Activated T-helper 1 cell treated with anti-CD3 and anti-CD28 coated beads, Interleukin-12 subunit alpha, Interleukin-12 subunit beta, Interleukin-2, Interleukin-4 antibody, amounts not matched to agents 30 ng/mL and 10 ng/mL and 1 ng/mL, durations not matched to agents 14 hours and 24 hours and 36 hours (primary cell): ENCODE measurements around the gene PRPF8. TPM values are rescaled to one million over a fixed set of nuclear protein-coding genes. Genes with fewer than 3 reads are reported as not detected.
"Not testable (repeated sequence)": the region's sequence is repeated elsewhere in the genome, so short reads cannot be mapped to it uniquely, and the experiment has no call there.

Source experiments
- DNase-seq: peaks from one replicate; pipeline ENCODE4 v3.0.0; 2021; ENCODE audit warnings: low spot score
- H3K27ac Mint-ChIP-seq: one replicate; pipeline ENCODE4 v1.8.0; 2021; ENCODE audit warnings: mild to moderate bottlenecking, mixed read lengths
- H3K27me3 Mint-ChIP-seq: one replicate; pipeline ENCODE4 v1.8.0; 2022; ENCODE audit warnings: mild to moderate bottlenecking, moderate library complexity, mixed read lengths; ENCODE audit not compliant: insufficient read depth
- H3K36me3 Mint-ChIP-seq: one replicate; pipeline ENCODE4 v1.8.0; 2021; ENCODE audit warnings: low read depth, mixed read lengths
- H3K4me1 Mint-ChIP-seq: one replicate; pipeline ENCODE4 v1.8.0; 2021; ENCODE audit warnings: low read depth, mixed read lengths
- H3K4me3 Mint-ChIP-seq: one replicate; pipeline ENCODE4 v1.8.0; 2021; ENCODE audit warnings: mild to moderate bottlenecking, moderate library complexity, mixed read lengths
- H3K9me3 Mint-ChIP-seq: one replicate; pipeline ENCODE4 v1.8.0; 2021; ENCODE audit warnings: mixed read lengths
- intact Hi-C: fragments of 100-400 bp; cut with micrococcal nuclease; formaldehyde crosslinking; loops from one replicate; pipeline ENCODE4 v1.15.1; 2024
- total RNA-seq: library from RNA; stranded (reverse); gene quantifications from 2 replicates; pipeline ENCODE4 v1.2.3, GENCODE V29; 2022

The PRPF8 gene
- total RNA-seq, 1 donor from 2014 or later: 410 TPM

DNA sequence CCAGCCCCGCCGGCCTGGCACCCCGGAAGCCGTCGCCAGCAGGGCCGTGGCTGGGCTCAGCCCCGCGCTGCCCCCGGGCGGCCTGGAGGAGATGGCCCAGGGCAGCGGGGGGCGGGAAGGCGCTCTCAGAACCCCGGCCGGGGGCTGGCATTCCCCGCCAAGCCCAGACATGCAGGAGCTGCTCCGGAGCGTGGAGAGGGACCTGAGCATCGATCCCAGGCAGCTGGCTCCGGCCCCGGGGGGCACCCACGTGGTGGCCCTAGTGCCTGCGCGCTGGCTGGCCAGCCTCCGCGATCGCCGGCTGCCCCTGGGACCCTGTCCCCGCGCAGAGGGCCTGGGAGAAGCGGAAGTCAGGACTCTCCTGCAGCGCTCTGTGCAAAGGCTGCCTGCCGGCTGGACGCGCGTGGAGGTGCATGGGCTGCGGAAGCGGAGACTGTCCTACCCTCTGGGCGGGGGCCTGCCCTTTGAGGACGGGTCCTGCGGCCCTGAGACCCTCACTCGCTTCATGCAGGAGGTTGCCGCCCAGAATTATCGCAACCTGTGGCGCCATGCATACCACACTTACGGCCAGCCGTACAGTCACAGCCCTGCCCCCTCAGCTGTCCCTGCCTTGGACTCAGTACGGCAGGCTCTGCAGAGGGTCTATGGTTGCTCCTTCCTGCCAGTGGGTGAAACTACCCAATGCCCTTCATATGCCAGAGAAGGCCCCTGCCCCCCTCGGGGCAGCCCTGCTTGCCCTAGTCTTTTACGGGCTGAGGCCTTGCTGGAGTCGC, 40.4 kb upstream of the PRPF8 start:
- Mint-ChIP-seq H3K9me3 (no peaks in the 10 kb centered on the region), H3K27me3 (no peaks in the 10 kb centered on the region), H3K36me3 (peaks cover 13% of the 10 kb centered on the region), H3K4me3 (peak overlapping the region; percentile 83), H3K4me1 (peaks cover 32% of the 10 kb centered on the region), H3K27ac (peak overlapping the region; percentile 23)
- DNase-seq: no peak
- intact Hi-C loops: loop anchor here (1.0 to 5.0 kb wide), 3 partner anchors 9 to 40 kb away; partner anchors contain the start of genes PRPF8 and SERPINF1

DNA sequence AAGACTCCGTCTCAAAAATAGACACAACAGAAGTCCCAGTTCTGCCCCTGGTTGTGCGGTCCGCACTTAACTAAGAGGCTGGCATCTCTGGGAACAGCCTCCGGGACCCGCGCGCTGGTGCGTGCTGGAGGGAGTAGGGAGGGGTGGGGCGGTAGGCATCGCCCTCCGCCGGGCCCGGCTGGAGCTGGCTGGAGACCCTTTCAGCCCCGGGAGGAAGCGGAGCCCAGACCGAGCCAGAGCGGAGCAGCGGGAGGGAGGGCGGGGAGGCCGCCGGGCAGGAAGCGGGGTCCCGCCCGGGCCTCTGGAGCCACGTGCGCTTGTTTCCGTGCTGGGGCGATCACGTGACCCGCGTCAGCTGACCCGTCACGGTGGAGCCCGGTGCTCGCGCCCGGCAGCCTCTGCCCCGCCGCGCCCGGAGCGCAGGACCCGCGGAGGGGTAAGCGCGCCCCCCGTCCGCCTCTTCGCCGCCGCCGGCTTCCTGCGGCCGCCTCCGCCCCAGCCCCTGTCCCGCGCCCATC, 39.7 kb upstream of the PRPF8 start, which contains the start of gene WDR81:
Gene WDR81, plus strand, starts transcription at position 354 of the 518 bp plus-strand sequence. CDS start 256 bp downstream, outside the sequence.
- Mint-ChIP-seq H3K27me3 (no peaks in the 10 kb centered on the region), H3K36me3 (peaks cover 9% of the 10 kb centered on the region), H3K9me3 (no peaks in the 10 kb centered on the region), H3K27ac (peak within 1 kb of the TSS; percentile 78), H3K4me1 (peaks cover 26% of the 10 kb centered on the region), H3K4me3 (peak within 1 kb of the TSS; percentile 83)
- intact Hi-C loops: loop anchor here (1.0 to 5.0 kb wide), 3 partner anchors 8 to 40 kb away; partner anchors contain the start of genes PRPF8 and SERPINF1
- peak; percentile 85 for DNase-seq

DNA sequence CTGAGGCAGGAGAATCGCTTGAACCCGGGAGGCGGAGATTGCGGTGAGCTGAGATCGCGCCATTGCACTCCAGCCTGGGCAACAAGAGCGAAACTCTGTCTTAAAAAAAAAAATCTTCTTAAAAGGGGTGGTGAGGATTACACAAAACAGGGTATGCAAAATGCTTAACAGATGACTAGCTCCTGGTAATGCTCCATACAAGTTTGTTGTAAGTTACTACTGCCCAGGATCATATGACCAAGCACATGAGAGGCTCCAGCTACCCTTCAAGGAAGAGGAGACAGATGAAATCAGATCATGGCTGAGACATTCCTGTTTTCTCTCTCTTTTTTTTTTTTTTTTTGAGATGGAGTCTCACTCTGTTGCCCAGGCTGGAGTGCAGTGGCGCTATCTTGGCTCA, 37.4 kb upstream of the PRPF8 start:
- not testable (repeated sequence) for H3K27ac Mint-ChIP-seq, H3K4me3 Mint-ChIP-seq, H3K9me3 Mint-ChIP-seq, DNase-seq, H3K27me3 Mint-ChIP-seq, H3K36me3 Mint-ChIP-seq
- intact Hi-C loops: loop anchor here (5.0 kb wide), 1 partner anchor 40 kb away; the partner anchor contains the start of gene SERPINF1
- peaks cover 32% of the 10 kb centered on the region for H3K4me1 Mint-ChIP-seq

DNA sequence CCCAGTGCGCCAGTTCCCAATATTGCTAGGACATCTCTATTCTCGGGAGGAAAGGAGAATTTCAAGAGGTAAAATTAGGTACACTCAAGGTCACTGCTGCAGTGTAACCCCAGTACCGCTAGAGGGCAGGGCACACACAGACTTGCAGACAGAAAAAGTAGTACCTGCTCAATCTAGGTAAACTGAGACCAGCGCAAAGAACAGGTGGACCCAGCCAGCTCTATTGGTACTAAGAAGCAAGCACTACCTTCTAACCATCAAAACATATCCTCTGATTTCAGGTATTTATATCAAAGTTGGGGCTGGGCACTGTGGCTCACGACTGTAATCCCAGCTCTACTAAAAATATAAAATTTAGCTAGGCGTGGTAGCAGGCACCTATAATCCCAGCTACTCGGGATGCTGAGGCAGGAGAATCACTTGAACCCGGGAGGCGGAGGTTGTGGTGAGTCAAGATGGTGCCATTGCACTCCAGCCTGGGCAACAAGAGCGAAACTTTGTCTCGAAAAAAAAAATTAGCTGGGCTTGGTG, 36.3 kb upstream of the PRPF8 start:
- DNase-seq: peak; percentile 55
- intact Hi-C loops: loop anchor here (1.0 to 5.0 kb wide), 2 partner anchors 41 to 63 kb away; partner anchors contain the start of gene SERPINF1
- no peaks in the 10 kb centered on the region for H3K27me3 Mint-ChIP-seq
- H3K36me3 Mint-ChIP-seq: peaks cover 4% of the 10 kb centered on the region
- H3K4me3 Mint-ChIP-seq: no peak overlapping the region
- peaks cover 33% of the 10 kb centered on the region for H3K4me1 Mint-ChIP-seq
- H3K9me3 Mint-ChIP-seq: no peaks in the 10 kb centered on the region
- peak overlapping the region; percentile 52 for H3K27ac Mint-ChIP-seq

DNA sequence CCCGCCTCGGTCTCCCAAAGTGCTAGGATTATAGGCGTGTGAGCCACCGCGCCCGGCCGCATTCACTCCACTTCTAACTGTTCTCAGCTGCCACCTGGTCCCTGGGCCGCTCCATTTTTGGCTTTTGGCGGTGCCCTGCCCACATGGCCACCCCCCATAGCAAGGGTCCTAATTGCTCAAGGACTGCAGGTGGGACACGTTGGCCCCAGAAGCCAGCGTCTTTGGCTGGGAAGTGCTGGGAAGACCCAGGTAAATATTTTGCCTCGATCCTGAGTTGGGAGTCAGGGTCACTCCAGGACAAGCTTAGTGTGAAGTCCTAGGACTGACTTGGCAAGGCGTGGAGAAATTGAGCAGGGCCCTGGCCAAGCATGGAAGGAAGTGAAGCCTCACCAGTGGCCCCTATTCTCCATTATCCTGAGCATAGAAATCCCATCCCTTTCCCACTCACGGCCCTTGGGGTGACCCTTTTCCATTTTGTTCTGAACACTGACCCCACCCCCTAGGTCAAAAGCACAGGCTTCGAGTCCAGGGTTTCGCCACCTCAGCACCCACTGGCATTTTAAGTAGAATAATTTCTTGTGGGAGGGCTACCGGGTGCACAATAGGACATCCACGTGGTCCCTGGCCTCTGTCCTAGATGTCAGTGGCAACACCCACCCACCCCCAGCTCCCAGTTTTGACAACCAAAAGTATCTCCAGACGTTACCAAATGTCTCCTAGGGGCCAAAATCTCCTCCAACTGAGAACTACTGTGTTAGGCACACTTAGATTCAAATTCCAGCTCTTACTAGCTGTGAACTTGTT, 33.9 kb upstream of the PRPF8 start:
- peaks cover 34% of the 10 kb centered on the region for H3K4me1 Mint-ChIP-seq
- no peaks in the 10 kb centered on the region for H3K9me3 Mint-ChIP-seq
- peaks cover 3% of the 10 kb centered on the region for H3K36me3 Mint-ChIP-seq
- H3K27ac Mint-ChIP-seq: peak overlapping the region; percentile 98
- no peaks in the 10 kb centered on the region for H3K27me3 Mint-ChIP-seq
- peak overlapping the region; percentile 97 for H3K4me3 Mint-ChIP-seq
- no peak for DNase-seq
- intact Hi-C loops: loop anchor here (5.0 kb wide), 2 partner anchors 51 to 261 kb away; partner anchors contain the start of gene CRK

DNA sequence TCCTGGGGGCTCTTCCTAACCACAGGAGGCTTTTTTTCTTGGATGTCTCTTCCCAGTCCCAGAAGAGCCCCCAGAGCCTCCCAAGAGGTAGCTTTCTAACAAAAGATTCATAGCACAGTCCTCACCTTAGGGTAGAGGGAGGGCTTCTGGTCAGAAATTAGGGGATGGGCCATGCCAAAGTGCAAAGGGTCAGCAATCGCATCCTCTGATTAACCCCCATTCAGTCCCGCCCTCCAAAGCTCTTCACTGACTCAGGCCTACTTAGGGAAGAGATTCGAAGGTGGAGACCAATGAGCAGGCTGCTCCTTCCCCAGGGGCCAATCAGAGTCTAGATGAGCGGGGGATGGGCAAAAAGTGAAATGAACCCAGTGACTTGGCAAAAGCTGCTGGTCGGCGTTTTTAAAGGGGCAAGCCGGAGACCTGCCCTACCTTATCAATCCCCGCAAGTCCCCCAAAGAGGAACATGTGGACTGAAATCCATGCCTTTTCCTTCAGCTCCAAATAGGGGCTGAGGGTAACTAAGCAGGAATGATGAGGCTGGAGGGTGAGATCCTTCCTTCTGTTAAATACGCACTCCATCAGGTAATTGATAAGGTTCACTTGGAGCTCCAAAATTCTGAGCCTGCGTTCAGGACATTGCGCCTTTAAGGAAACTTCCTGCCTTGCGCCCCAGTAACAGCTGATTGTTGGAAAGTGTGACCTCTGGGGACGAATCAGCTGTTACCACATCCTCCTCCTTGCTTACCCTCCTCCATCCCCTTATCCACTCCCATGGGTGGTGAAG, 32.4 kb upstream of the PRPF8 start:
- Mint-ChIP-seq H3K9me3 (no peaks in the 10 kb centered on the region), H3K27ac (peak overlapping the region; percentile 98), H3K27me3 (peaks cover 3% of the 10 kb centered on the region), H3K4me1 (peaks cover 26% of the 10 kb centered on the region), H3K4me3 (peak overlapping the region; percentile 97), H3K36me3 (peaks cover 14% of the 10 kb centered on the region)
- peak; percentile 90 for DNase-seq
- intact Hi-C loops: loop anchor here (1.0 to 5.0 kb wide), 13 partner anchors 7 to 684 kb away; partner anchors contain the start of genes CRK, DPH1, MNT and PITPNA

DNA sequence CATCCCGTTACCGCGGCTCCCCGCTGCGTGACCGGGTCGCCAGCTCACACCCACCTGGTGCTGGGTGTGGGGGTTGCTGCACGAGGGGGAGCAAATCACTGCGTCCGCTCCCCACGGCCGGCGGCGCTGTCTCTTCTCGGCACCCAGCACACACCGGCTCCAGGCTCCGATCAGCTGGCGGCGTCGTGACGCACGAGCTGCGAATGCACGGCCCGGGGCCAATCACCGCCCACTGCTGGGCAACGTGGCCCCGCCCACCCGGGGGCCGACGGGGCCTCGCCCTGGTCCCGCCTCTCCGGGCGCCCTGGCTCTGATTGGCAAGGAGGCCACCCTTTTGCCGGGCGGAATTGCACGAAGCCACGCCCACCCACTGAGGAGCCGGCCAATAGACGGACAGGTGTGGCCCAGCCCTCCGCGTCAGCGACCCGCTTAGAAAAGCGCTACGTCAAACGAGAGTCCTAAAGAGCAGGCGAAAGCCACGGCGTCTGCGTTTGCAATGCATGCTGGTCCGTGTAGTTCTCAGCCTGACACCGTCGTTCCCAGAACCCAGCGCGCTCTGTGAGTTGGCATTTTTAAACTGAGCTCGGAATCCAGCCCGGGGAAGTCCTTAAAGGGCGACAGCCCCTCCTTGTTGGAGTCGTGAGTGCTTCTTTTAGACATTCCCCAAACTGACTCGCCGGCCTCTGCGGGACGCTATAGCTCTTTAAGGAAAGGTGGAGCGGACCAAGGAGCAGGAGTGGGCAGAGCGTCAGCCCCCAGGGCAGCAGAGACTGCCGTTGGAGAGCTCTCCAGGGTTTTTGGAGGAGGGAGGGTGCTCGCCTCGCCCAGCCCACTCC, 31.6 kb upstream of the PRPF8 start:
- intact Hi-C loops: loop anchor here (1.0 to 5.0 kb wide), 8 partner anchors 8 to 685 kb away; partner anchors contain the start of genes CRK, MNT, PITPNA and PRPF8
- Mint-ChIP-seq H3K4me1 (peaks cover 26% of the 10 kb centered on the region), H3K9me3 (no peaks in the 10 kb centered on the region), H3K4me3 (peak overlapping the region; percentile 97), H3K27me3 (peaks cover 4% of the 10 kb centered on the region), H3K27ac (peak overlapping the region; percentile 98), H3K36me3 (peaks cover 19% of the 10 kb centered on the region)
- peak; percentile 100 for DNase-seq

DNA sequence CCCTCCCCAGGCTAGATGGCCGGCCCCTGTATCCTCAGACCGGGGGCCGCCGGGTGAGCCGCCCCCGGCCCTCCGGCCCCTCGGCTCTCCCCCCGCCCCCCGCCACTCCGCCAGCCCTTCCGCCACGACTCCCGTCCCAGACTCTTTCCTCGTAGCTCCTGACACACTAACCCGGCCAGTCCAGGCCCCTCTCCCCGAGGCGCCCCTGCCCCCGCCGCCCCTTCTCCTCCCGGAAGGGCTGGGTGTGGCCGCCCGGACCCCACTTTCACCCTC, 31.1 kb upstream of the PRPF8 start:
- H3K27me3 Mint-ChIP-seq: peaks cover 6% of the 10 kb centered on the region
- H3K9me3 Mint-ChIP-seq: no peaks in the 10 kb centered on the region
- peak overlapping the region; percentile 73 for H3K27ac Mint-ChIP-seq
- peaks cover 22% of the 10 kb centered on the region for H3K4me1 Mint-ChIP-seq
- peak overlapping the region; percentile 97 for H3K4me3 Mint-ChIP-seq
- DNase-seq: no peak
- intact Hi-C loops: loop anchor here (1.0 to 5.0 kb wide), 8 partner anchors 9 to 685 kb away; partner anchors contain the start of genes CRK, MNT, PITPNA and PRPF8
- H3K36me3 Mint-ChIP-seq: peaks cover 19% of the 10 kb centered on the region

DNA sequence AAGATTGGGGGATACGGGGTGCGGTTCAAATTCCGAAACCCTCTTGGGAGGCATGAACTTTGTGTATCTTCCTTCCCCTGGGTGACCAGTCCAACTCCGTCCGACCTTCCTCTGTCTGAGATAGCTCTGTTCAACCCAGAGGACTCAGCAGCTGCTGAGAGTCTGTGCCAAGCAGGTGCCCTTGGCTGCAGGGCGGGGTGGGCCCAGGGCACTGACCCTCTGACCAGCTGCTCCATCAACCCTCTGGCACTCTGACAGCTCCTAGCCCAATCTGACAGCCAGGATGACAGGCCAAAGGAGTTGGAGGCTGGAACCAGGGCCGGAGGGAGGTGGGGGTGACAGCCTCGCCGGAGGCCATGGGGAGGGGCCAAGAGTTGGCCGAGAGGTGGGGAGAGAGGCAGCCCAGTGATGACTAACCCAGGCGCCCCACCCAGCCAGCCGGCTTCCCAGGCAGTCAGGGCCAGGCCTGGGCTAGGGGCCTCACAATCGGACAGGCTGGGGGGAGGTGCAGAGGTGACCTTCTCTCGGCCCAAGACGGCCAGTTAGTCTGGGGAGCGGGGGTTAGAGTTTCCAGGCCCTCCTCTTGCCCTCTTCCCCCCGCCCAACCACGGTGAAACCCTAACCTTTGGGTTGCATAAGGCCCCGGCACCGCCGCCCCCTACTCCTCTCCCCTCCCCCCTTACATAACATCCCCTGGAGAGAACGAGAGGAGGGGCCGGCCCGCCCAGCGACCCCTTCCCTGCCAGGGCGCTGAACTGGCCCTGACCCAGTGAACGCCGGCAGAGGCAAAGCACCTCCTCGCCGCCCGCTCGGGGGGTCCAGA, 30.5 kb upstream of the PRPF8 start:
- intact Hi-C loops: loop anchor here (5.0 kb wide), 2 partner anchors 48 to 258 kb away; partner anchors contain the start of gene CRK
- peaks cover 20% of the 10 kb centered on the region for H3K4me1 Mint-ChIP-seq
- DNase-seq: peak; percentile 34
- peaks cover 6% of the 10 kb centered on the region for H3K27me3 Mint-ChIP-seq
- H3K4me3 Mint-ChIP-seq: peak overlapping the region; percentile 83
- H3K36me3 Mint-ChIP-seq: peaks cover 19% of the 10 kb centered on the region
- no peaks in the 10 kb centered on the region for H3K9me3 Mint-ChIP-seq
- H3K27ac Mint-ChIP-seq: no peak overlapping the region

DNA sequence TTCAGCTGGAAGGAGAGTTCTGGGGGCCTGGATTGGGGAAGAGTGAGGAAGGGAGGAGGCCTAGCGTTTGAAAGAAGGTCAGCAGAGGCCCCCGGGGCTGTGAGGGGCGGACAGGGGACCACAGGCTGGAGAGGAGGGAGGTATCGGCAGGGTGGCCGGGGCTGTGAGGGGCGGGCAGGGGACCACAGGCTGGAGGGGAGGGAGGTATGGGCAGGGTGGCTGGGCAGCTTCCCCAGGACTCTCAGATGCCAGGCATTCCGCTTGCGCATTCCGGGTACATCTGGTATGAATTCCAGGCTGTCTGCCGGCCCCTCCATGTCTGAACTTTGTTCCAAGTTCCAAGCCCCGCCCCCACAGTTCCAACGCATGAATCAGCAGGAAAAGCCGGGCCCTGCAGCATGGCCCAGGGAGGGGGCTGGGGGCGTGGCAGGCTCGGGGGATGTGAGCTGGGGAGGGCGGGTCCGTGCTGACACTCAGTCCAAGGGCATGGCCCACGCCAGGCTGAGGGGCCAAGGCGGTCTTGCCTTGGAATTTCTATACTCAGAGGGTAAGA, 29.8 kb upstream of the PRPF8 start:
- Mint-ChIP-seq H3K9me3 (no peaks in the 10 kb centered on the region), H3K4me1 (peaks cover 20% of the 10 kb centered on the region), H3K27me3 (peaks cover 6% of the 10 kb centered on the region), H3K4me3 (peak overlapping the region; percentile 83), H3K27ac (no peak overlapping the region), H3K36me3 (peaks cover 19% of the 10 kb centered on the region)
- no peak for DNase-seq
- intact Hi-C loops: no loop called here
